Urothelium cell line (cell line): ENCODE measurements around the gene RPL10.
"Not testable (repeated sequence)": the region's sequence is repeated elsewhere in the genome, so short reads cannot be mapped to it uniquely, and the experiment has no call there.

Experiments
- DNase-seq: peaks from one replicate; pipeline ENCODE4 v3.0.0; 2011; ENCODE audit warnings: low spot score, mixed read lengths
- FAIRE-seq: peaks from 2 replicates; lab custom pipeline; 2011; peaks lifted over from hg19 to GRCh38; lab: Jason Lieb, UNC

Gene RPL10

GRCh38 chrX:154375156-154375504 is 23.0 kb upstream of the RPL10 start:
- FAIRE-seq (no peak), DNase-seq (no peak)

- DNase-seq (no peak), FAIRE-seq (no peak)
Measured at GRCh38 chrX:154376774-154377173, 21.4 kb upstream of the RPL10 start.

- DNase-seq (no peak), FAIRE-seq (no peak)
Measured at GRCh38 chrX:154378059-154378798, 19.9 kb upstream of the RPL10 start.

- FAIRE-seq, result peak; percentile 98
- DNase-seq, result peak; percentile 93
Measured at GRCh38 chrX:154378799-154379568, 19.2 kb upstream of the RPL10 start, which contains the start of gene EMD. Gene EMD (plus strand): TSS chrX:154379295. CDS start chrX:154379485, 190 bp downstream.

- FAIRE-seq (no peak), DNase-seq (no peak)
Measured at GRCh38 chrX:154379569-154379951, 18.6 kb upstream of the RPL10 start.

GRCh38 chrX:154380153-154380552 is 18.0 kb upstream of the RPL10 start:
- DNase-seq, result no peak
- no peak for FAIRE-seq

GRCh38 chrX:154380787-154381186 is 17.4 kb upstream of the RPL10 start:
- DNase-seq, result no peak

GRCh38 chrX:154381271-154381670 is 16.9 kb upstream of the RPL10 start:
- FAIRE-seq, result no peak
- no peak for DNase-seq

More at GRCh38 chrX:154380787-154381186, 17.4 kb upstream of the RPL10 start:
- no peak for FAIRE-seq

GRCh38 chrX:154382483-154383069 is 15.6 kb upstream of the RPL10 start:
- FAIRE-seq (no peak), DNase-seq (no peak)

GRCh38 chrX:154383359-154384283 is 14.6 kb upstream of the RPL10 start:
- DNase-seq (no peak), FAIRE-seq (no peak)

GRCh38 chrX:154384284-154384892 is 13.8 kb upstream of the RPL10 start:
- FAIRE-seq, result no peak
- no peak for DNase-seq

GRCh38 chrX:154388094-154388493 is 10.1 kb upstream of the RPL10 start:
- not testable (repeated sequence) for DNase-seq
- FAIRE-seq, result peak; percentile 95

GRCh38 chrX:154388649-154389048 is 9.5 kb upstream of the RPL10 start:
- FAIRE-seq, result peak; percentile 50

GRCh38 chrX:154389812-154390747 is 8.1 kb upstream of the RPL10 start:
- not testable (repeated sequence) for DNase-seq
- peak; percentile 98 for FAIRE-seq

More at GRCh38 chrX:154388649-154389048, 9.5 kb upstream of the RPL10 start:
- not testable (repeated sequence) for DNase-seq

- FAIRE-seq, DNase-seq: not testable (repeated sequence)
Measured at GRCh38 chrX:154396363-154396762, 1.8 kb upstream of the RPL10 start.

- DNase-seq, result peak; percentile 67
Measured at GRCh38 chrX:154396973-154397887, 947 bp upstream of the RPL10 start.

GRCh38 chrX:154398668-154399526 is 720 bp downstream of the RPL10 start:
- FAIRE-seq, result no peak
- peak; percentile 59 for DNase-seq

More at GRCh38 chrX:154396973-154397887, 947 bp upstream of the RPL10 start:
- no peak for FAIRE-seq
